GM23338 (cell line): ENCODE results near the gene POFUT2. TPM values are rescaled to one million over a fixed set of nuclear protein-coding genes. Genes with fewer than 3 reads are reported as not detected.

ENCODE experiments used
- ATAC-seq: fragments of 200-7000 bp; cut with Tn5 transposase; 3 replicates; pipeline ENCODE4 v1.9.1; 2020
- DNase-seq: peaks from one replicate; pipeline ENCODE4 v3.0.0-alpha.2; 2015; ENCODE audit warnings: low spot score
- H2AFZ ChIP-seq: fragments of 200-600 bp; sonication (generic); 2 replicates; pipeline ENCODE4 v1.8.0; 2016; ENCODE audit warnings: antibody characterized with exemption, mild to moderate bottlenecking, moderate library complexity
- H3F3A ChIP-seq: fragments of 200-600 bp; sonication (generic); replicated peaks from 2 replicates; pipeline ENCODE4 v1.8.0; 2017; ENCODE audit warnings: antibody characterized with exemption, mixed run types, low read depth
- H3K27ac ChIP-seq: fragments of 200-600 bp; sonication (generic); 2 replicates; pipeline ENCODE4 v1.6.1; 2016; ENCODE audit warnings: low read depth
- H3K27me3 ChIP-seq: fragments of 200-600 bp; sonication (generic); 2 replicates; pipeline ENCODE4 v1.8.0; 2016; ENCODE audit warnings: mild to moderate bottlenecking, mixed run types, moderate library complexity; ENCODE audit not compliant: insufficient read depth
- H3K36me3 ChIP-seq: fragments of 200-600 bp; sonication (generic); 2 replicates; pipeline ENCODE4 v1.8.0; 2016; ENCODE audit warnings: mild to moderate bottlenecking; ENCODE audit not compliant: insufficient read depth
- H3K4me1 ChIP-seq: fragments of 200-600 bp; sonication (generic); 2 replicates; pipeline ENCODE4 v1.8.0; 2016; ENCODE audit warnings: mild to moderate bottlenecking, moderate library complexity; ENCODE audit not compliant: insufficient read depth
- H3K4me2 ChIP-seq: fragments of 200-600 bp; sonication (generic); 2 replicates; pipeline ENCODE4 v1.7.1; 2017; ENCODE audit warnings: mixed run types
- H3K4me3 ChIP-seq: fragments of 200-600 bp; sonication (generic); 2 replicates; pipeline ENCODE4 v1.6.1; 2016; ENCODE audit warnings: mixed run types
- H3K79me2 ChIP-seq: fragments of 200-600 bp; sonication (generic); replicated peaks from 2 replicates; pipeline ENCODE4 v1.8.0; 2017; ENCODE audit warnings: mild to moderate bottlenecking; ENCODE audit not compliant: insufficient read depth
- H3K9me2 ChIP-seq: fragments of 200-600 bp; sonication (generic); 2 replicates; pipeline ENCODE4 v1.8.0; 2017; ENCODE audit not compliant: insufficient read depth
- H4K20me1 ChIP-seq: fragments of 200-600 bp; sonication (generic); replicated peaks from 2 replicates; pipeline ENCODE4 v1.8.0; 2017; ENCODE audit warnings: mild to moderate bottlenecking; ENCODE audit not compliant: insufficient read depth
- H3K27ac Mint-ChIP-seq: 2 replicates; pipeline ENCODE4 v1.8.0; 2020; ENCODE audit warnings: inconsistent platforms, mild to moderate bottlenecking, moderate library complexity, mixed read lengths
- H3K27me3 Mint-ChIP-seq: 3 replicates; pipeline ENCODE4 v1.8.0; 2022; ENCODE audit warnings: low read depth, mild to moderate bottlenecking, moderate library complexity, mixed read lengths, inconsistent platforms; ENCODE audit not compliant: insufficient read depth, poor library complexity
- H3K36me3 Mint-ChIP-seq: 3 replicates; pipeline ENCODE4 v1.8.0; 2021; ENCODE audit warnings: low read depth, mild to moderate bottlenecking, inconsistent platforms, moderate library complexity, mixed read lengths
- H3K4me1 Mint-ChIP-seq: 3 replicates; pipeline ENCODE4 v1.8.0; 2020; ENCODE audit warnings: mild to moderate bottlenecking, inconsistent platforms, mixed read lengths
- H3K4me3 Mint-ChIP-seq: 3 replicates; pipeline ENCODE4 v1.8.0; 2021; ENCODE audit warnings: moderate library complexity, mild to moderate bottlenecking, inconsistent platforms, mixed read lengths
- H3K9me3 Mint-ChIP-seq: 3 replicates; pipeline ENCODE4 v1.8.0; 2020; ENCODE audit warnings: moderate library complexity, mild to moderate bottlenecking, inconsistent platforms, mixed read lengths
- EZH2 ChIP-seq: fragments of 200-600 bp; sonication (generic); IDR thresholded peaks from one replicate; pipeline ENCODE4 v1.8.0; 2017; ENCODE audit warnings: antibody characterized with exemption, mild to moderate bottlenecking, low read depth; ENCODE audit not compliant: unreplicated experiment
- EZH2phosphoT487 ChIP-seq: fragments of 200-600 bp; sonication (generic); IDR thresholded peaks from one replicate; pipeline ENCODE4 v1.8.1; 2018; ENCODE audit warnings: antibody characterized with exemption; ENCODE audit not compliant: unreplicated experiment
- JUNB ChIP-seq: IDR thresholded peaks from one replicate; pipeline ENCODE4 v1.6.1; 2016; ENCODE audit warnings: antibody characterized with exemption; ENCODE audit not compliant: unreplicated experiment
- NANOG ChIP-seq: IDR thresholded peaks from 2 replicates; pipeline ENCODE4 v1.6.1; 2016; ENCODE audit warnings: antibody characterized with exemption, borderline replicate concordance
- REST ChIP-seq: IDR thresholded peaks from one replicate; pipeline ENCODE4 v1.6.1; 2018; ENCODE audit warnings: antibody characterized with exemption; ENCODE audit not compliant: unreplicated experiment
- STAT1 ChIP-seq: IDR thresholded peaks from one replicate; pipeline ENCODE4 v1.6.1; 2016; ENCODE audit warnings: antibody characterized with exemption; ENCODE audit not compliant: unreplicated experiment
- ZNF114 ChIP-seq: fragments of 250-450 bp; sonication (Bioruptor Pico); IDR thresholded peaks from 2 replicates; pipeline ENCODE4 v1.5.0; 2020; ENCODE audit warnings: mild to moderate bottlenecking, moderate library complexity
- ZNF331 ChIP-seq: fragments of 250-450 bp; sonication (Bioruptor Pico); IDR thresholded peaks from 2 replicates; pipeline ENCODE4 v1.5.0; 2020; ENCODE audit warnings: low read depth, mild to moderate bottlenecking, moderate library complexity
- polyA plus RNA-seq: library from polyadenylated mRNA; unstranded; fragments of >200 nt; fragmentation: Nextera tagmentation; extraction: Ambion mirVana; gene quantifications from 2 replicates; pipeline ENCODE4 v1.2.1, GENCODE V29; 2016
- total RNA-seq: library from RNA; depleted of rRNA; stranded (reverse); fragments of >200 nt; shearing (Covaris generic); gene quantifications from 2 replicates; pipeline ENCODE4 v1.2.3, GENCODE V29; 2014
- TF ChIP-seq, protein P1 (sequence below), 2 experiments: fragments of 200-600 bp in 1 of 2; sonication (generic) in 1 of 2; conservative IDR thresholded peaks; 2 replicates each; pipeline versions ENCODE4 v1.5.1 to v1.6.1; 2016 to 2017; ENCODE audit warnings: antibody characterized with exemption in 2 of 2, low read depth in 2 of 2, mild to moderate bottlenecking in 2 of 2, moderate library complexity in 1 of 2
- TF ChIP-seq, protein P2 (sequence below): IDR thresholded peaks from 2 replicates; pipeline ENCODE4 v1.6.1; 2016; ENCODE audit warnings: antibody characterized with exemption

POFUT2 gene
- total and polyA plus RNA-seq, 2 experiments from 2014 or later = 12.1 to 34.5 TPM

GRCh38 chr21:45263534-45263933 is 24.2 kb downstream of the POFUT2 start:
- TF ChIP-seq, protein P1, sequence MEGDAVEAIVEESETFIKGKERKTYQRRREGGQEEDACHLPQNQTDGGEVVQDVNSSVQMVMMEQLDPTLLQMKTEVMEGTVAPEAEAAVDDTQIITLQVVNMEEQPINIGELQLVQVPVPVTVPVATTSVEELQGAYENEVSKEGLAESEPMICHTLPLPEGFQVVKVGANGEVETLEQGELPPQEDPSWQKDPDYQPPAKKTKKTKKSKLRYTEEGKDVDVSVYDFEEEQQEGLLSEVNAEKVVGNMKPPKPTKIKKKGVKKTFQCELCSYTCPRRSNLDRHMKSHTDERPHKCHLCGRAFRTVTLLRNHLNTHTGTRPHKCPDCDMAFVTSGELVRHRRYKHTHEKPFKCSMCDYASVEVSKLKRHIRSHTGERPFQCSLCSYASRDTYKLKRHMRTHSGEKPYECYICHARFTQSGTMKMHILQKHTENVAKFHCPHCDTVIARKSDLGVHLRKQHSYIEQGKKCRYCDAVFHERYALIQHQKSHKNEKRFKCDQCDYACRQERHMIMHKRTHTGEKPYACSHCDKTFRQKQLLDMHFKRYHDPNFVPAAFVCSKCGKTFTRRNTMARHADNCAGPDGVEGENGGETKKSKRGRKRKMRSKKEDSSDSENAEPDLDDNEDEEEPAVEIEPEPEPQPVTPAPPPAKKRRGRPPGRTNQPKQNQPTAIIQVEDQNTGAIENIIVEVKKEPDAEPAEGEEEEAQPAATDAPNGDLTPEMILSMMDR (conservative IDR thresholded peaks at IDR 0.05; ENCODE audit: low read depth in 2 of 2) = no peak
- TF ChIP-seq EZH2phosphoT487 = no peak
- TF ChIP-seq, protein P2, sequence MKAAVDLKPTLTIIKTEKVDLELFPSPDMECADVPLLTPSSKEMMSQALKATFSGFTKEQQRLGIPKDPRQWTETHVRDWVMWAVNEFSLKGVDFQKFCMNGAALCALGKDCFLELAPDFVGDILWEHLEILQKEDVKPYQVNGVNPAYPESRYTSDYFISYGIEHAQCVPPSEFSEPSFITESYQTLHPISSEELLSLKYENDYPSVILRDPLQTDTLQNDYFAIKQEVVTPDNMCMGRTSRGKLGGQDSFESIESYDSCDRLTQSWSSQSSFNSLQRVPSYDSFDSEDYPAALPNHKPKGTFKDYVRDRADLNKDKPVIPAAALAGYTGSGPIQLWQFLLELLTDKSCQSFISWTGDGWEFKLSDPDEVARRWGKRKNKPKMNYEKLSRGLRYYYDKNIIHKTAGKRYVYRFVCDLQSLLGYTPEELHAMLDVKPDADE = no peak
- no peak for TF ChIP-seq NANOG
- no peak for TF ChIP-seq JUNB
- TF ChIP-seq ZNF114 (CRISPR knock-in tag) = no peak
- TF ChIP-seq STAT1 = no peak
- no peak for TF ChIP-seq EZH2
- no peak for TF ChIP-seq ZNF331 (CRISPR knock-in tag)
- TF ChIP-seq REST = no peak
- H3K4me3 ChIP-seq = no peak overlapping the region
- Mint-ChIP-seq H3K9me3 (0 out of 3 replicates have a peak, but pooled peaks cover 4% of the 10 kb centered on the region), H3K36me3 (peaks cover 50% of the 10 kb centered on the region), H3K27me3 (peaks cover 9% of the 10 kb centered on the region), H3K27ac (no peak overlapping the region), H3K4me3 (no peak overlapping the region), H3K4me1 (no peaks in the 10 kb centered on the region; the same call in 2 of the 3 replicates)
- no peak for DNase-seq
- H3F3A ChIP-seq = 0 out of 2 replicates have a peak, but pooled peaks cover 2% of the 10 kb centered on the region
- H3K9me2 ChIP-seq = no peaks in the 10 kb centered on the region
- no peak for ATAC-seq
- no peaks in the 10 kb centered on the region for H3K4me1 ChIP-seq
- no peak overlapping the region for H2AFZ ChIP-seq
- H3K27ac ChIP-seq = no peak overlapping the region
- H4K20me1 ChIP-seq = no peaks in the 10 kb centered on the region; the same call in none of the 2 replicates
- H3K36me3 ChIP-seq = 0 out of 2 replicates have a peak, but pooled peaks cover 9% of the 10 kb centered on the region
- no peaks in the 10 kb centered on the region for H3K79me2 ChIP-seq
- no peak overlapping the region for H3K4me2 ChIP-seq
- no peaks in the 10 kb centered on the region for H3K27me3 ChIP-seq
